G401.6 (cell line): Measurements from ENCODE around the gene SGSH.

Source experiments
- FAIRE-seq: peaks from 2 replicates; lab custom pipeline; 2012; peaks lifted over from hg19 to GRCh38; lab: Jason Lieb, UNC

SGSH gene

GRCh38 chr17:80225230-80225629 is 5.1 kb upstream of the SGSH start:
- FAIRE-seq = no peak

GRCh38 chr17:80224683-80225082 is 4.5 kb upstream of the SGSH start:
- no peak for FAIRE-seq

- FAIRE-seq = no peak
These were observed 3.8 kb upstream of the SGSH start for GRCh38 chr17:80223838-80224497.

DNA sequence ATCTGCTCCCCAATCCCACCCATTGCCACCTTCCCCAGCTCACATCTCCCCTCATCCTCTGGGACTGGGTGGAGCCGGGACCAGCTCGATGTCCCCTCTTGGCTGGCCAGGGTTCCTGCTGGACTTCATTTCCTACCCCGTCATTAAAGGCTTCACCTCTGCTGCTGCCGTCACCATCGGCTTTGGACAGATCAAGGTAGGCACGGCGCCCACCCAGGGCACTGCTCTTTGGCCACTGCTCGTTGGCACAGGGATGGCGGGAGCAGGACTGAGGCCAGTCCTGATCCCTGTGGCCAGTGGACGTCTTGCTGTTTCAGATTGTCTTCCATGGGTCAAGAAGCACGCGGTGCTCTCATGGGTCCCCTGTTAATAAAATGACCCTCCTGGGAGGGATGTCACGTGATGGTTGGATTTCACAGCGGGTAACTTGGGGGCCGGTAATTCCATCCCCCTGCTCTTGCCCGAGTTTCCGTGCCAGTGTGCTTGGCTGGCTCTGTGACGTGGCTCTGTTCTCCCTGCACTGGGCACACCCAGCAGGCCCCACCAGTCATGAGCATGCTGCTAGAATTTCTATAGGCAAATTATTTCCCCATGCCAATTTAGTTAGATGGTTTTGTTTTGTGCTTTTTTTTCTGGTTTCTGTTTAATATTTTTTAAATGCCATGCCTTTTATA is 3.1 kb upstream of the SGSH start:
- no peak for FAIRE-seq

GRCh38 chr17:80222376-80223141 is 2.4 kb upstream of the SGSH start:
- no peak for FAIRE-seq

- no peak for FAIRE-seq
These were observed 1.4 kb upstream of the SGSH start for GRCh38 chr17:80221351-80222105.

DNA sequence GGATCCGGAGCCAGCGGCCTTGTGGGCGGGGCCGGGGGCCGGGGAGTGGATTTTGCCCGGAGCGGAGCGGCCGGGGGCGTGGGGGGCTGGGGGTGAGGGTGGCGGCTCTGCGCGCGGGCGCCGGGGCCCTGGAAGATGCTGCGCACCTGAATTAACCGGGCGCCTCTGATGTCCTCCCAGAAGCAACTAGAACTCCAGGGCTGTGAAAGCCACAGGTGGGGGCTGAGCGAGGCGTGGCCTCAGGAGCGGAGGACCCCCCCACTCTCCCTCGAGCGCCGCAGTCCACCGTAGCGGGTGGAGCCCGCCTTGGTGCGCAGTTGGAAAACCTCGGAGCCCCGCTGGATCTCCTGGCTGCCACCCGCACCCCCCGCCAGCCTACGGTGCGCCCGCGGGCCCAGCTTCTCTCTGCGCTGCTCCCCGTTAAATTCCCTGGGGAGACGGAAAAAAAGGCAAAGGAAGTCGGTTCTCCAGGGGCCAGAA is 643 bp upstream of the SGSH start:
- FAIRE-seq = no peak

- FAIRE-seq = no peak
These were observed 425 bp downstream of the SGSH start for GRCh38 chr17:80219763-80220053.

GRCh38 chr17:80219013-80219762 is 945 bp downstream of the SGSH start:
- no peak for FAIRE-seq

DNA sequence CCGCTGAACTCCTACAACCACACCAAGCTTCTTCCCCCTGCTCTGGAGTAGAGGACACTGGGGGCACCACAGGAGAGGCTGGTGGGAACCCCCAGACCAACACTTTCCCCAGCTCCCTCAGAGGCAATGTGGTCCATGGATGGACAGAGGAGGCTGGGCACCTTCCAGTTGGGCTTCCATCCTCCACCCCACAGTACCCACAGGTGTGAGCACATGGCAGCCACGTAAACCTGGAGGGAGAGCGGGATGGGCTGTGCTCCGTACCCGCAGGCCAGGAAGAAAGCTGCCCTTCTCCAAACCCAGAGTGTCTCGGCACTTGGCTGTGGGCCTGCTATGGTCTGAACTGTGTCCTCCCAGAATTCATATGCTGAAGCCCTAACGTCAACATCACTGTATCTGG is 1.7 kb downstream of the SGSH start:
- no peak for FAIRE-seq

DNA sequence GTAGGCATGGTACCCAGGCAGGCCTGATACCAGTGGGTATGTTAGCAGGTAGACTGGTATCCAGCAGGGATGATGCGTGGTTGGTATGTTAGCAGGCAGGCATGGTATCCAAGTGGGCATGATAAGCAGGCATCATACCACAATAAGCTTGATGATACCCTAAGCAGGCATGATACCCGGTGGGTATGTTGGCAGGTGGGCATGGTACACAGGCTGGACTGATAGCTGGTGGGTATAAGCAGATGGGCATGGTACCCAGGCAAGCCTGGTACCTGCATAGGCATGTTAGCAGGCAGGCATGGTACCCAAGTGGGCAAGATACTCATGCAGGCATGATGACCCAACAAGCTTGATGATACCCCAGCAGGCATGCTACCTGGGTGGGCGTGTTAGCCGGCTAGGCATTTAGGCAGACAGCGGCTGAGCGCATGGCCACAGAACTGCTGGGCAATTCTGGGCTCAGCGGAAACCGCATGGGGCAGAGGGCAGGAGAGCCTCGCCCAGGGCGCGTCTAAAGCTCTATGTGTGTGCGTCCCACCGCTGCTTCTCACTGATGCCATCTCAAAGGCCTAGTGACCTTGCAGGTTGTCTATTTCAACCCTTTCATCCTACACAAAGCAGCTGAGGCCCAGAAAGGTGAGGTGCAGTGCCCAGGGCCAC is 2.3 kb downstream of the SGSH start:
- FAIRE-seq = no peak

GRCh38 chr17:80216473-80217456 is 3.4 kb downstream of the SGSH start:
- no peak for FAIRE-seq

DNA sequence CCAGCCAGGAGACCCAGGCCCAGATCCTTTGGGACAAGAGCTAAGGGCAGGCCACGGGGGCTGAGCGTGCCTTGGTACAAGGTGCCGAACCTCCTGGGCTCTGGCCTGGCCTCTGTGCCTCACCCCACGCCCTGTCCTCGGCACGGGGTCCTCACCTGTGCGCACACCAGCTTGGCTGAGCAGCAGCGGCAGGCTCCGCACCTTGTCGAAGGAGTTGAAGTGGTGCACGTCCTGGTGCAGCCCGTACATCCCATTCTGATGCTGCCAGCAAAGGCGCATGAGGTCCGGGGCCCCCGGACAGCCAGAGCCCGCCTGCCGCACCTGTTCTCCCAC is 5.3 kb downstream of the SGSH start:
- no peak for FAIRE-seq

GRCh38 chr17:80214012-80214877 is 5.9 kb downstream of the SGSH start:
- FAIRE-seq = no peak

GRCh38 chr17:80213643-80213975 is 6.5 kb downstream of the SGSH start:
- FAIRE-seq = no peak

- FAIRE-seq = no peak
These were observed 7.0 kb downstream of the SGSH start for GRCh38 chr17:80212962-80213642.

DNA sequence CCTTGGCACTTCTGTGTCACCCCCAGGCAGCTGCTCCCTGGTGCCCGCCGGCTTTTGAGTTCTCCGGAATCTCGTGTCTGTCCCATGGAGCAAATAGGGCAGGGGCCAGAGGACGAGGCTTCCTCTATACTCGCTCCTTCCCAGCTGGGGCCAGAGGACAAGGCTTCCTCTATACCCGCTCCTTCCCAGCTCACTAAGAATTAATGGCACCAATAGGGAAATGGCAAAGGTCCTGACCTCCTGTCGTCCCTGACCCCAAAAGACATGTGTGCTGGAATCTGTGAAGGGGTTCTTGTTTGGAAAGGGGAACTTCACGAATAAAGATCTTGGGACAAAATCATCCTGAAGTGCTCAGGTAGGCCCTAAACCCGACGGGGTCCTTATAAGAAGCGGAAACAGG is 7.6 kb downstream of the SGSH start:
- FAIRE-seq = no peak

DNA sequence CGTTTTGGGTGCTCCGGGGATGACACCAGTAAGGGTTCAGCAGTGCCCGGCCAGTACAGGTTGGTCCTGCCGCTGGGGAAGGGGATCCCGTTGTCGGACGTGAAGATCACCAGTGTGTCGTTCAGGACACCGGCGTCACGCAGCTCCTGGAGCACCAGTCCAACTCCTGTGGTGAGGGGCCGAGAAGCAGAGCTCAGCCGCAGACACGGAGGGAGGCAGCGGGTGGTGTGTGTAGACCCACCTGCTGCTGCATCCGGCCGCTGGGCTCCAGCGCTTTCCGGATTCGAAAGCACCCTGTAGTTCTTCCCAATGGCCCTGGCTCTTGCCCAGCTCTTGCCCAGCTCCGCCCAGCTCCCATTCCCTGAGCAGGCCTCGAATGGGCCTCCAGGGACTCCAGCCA is 8.0 kb downstream of the SGSH start:
- FAIRE-seq = no peak
